K562 (cell line): ENCODE measurements around the gene POLR2L.

Experiments
- CEBPB ChIP-seq: fragments of 450-650 bp; IDR thresholded peaks from 2 replicates; pipeline ENCODE4 v1.6.1; 2016; ENCODE audit warnings: missing genetic modification characterization, missing compliant biosample characterization
- FIP1L1 ChIP-seq: fragments of 200-400 bp; formaldehyde crosslinking; IDR thresholded peaks from 2 replicates; pipeline ENCODE4 v1.6.1; 2018; ENCODE audit warnings: mild to moderate bottlenecking, low read depth, low read length; ENCODE audit not compliant: poor library complexity, severe bottlenecking
- MYC ChIP-seq, 2 experiments: fragments of 250-450 bp in 1 of 2; sonication (Bioruptor Pico) in 1 of 2; IDR thresholded peaks; 2 replicates each; pipeline versions ENCODE4 v1.5.1 to v1.6.1; 2012 to 2021; ENCODE audit warnings: low read depth in 2 of 2, borderline replicate concordance in 1 of 2, improper control_type of control experiment in 1 of 2, low read length in 1 of 2, mild to moderate bottlenecking in 1 of 2, moderate library complexity in 1 of 2
- NCOA4 ChIP-seq: fragments of 450-650 bp; IDR thresholded peaks from 2 replicates; pipeline ENCODE4 v1.6.1; 2018; ENCODE audit warnings: mild to moderate bottlenecking; ENCODE audit not compliant: partially characterized antibody
- NR3C1 ChIP-seq: sonication (generic); formaldehyde crosslinking; IDR thresholded peaks from 2 replicates; pipeline ENCODE4 v1.8.1; 2022; ENCODE audit warnings: missing genetic modification reagents
- SAP30 ChIP-seq: fragments of 200-600 bp; sonication (generic); IDR thresholded peaks from 2 replicates; pipeline ENCODE4 v1.6.1; 2012; ENCODE audit warnings: borderline replicate concordance, low read depth, mild to moderate bottlenecking, moderate library complexity, low read length, control low read depth, inconsistent platforms; ENCODE audit not compliant: insufficient read depth, poor library complexity, severe bottlenecking
- ZNF274 ChIP-seq: IDR thresholded peaks from 2 replicates; pipeline ENCODE4 v1.6.1; 2011; ENCODE audit warnings: low read depth, mild to moderate bottlenecking, low read length, moderate library complexity, borderline replicate concordance
- ZNF707 ChIP-seq: fragments of 250-450 bp; sonication (Bioruptor Pico); conservative IDR thresholded peaks from 2 replicates; pipeline ENCODE4 v1.8.0; 2022; ENCODE audit warnings: inconsistent platforms, mild to moderate bottlenecking, moderate library complexity
- TF ChIP-seq, protein P1 (sequence below): sonication (generic); formaldehyde crosslinking; IDR thresholded peaks from 2 replicates; pipeline ENCODE4 v1.5.0; 2020; ENCODE audit warnings: missing genetic modification reagents
- TF ChIP-seq, protein P2 (sequence below), 3 experiments: IDR thresholded peaks in 2 of 3; conservative IDR thresholded peaks in 1 of 3; 2 replicates each; pipeline ENCODE4 v1.5.1; 2011 to 2012; ENCODE audit warnings: low read length in 3 of 3, mild to moderate bottlenecking in 3 of 3, control low read depth in 2 of 3, improper control_type of control experiment in 1 of 3, inconsistent platforms in 1 of 3, low read depth in 1 of 3, mixed read lengths in 1 of 3, moderate library complexity in 1 of 3; ENCODE audit not compliant: insufficient read depth in 2 of 3

DNA sequence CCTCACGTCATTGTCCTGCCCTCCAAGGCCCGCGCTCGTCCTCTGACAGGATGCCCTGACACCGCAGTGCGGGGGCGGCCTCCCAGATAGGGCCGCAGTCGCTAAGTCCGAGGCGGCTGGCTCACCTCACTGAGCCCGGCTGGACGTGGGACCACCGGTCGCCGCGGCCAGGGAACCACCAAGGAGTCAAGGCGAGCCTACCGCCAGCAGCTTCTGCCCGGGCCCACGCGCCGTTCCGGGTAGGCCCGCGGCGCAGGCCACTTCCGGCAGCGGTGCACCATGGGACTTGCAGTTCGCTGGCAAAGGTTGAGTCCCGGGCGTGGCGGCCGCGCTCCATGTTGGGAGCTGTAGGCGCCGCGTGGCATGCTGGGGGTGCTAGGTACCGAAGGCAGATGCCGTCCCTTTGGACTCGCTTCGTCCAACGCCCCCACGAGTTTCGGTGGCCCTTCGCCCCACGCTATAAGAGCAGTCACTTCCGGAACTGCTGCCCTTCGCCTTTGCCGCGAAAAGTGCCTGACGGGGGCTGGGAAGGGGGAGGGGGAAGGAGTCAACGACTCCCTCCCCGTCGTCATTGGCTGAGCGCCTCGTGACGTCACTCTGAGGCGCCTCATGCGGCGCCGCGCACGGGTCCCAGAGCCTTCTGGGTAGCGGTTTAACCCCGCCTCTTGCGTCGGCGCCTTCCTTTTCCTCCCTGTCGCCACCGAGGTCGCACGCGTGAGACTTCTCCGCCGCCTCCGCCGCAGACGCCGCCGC is 32.9 kb downstream of the POLR2L start, which contains the start of gene RPLP2:
- TF ChIP-seq CEBPB (tag), result no peak
- TF ChIP-seq NR3C1, result peak; percentile 83
- no peak for TF ChIP-seq FIP1L1
- peak; percentile 86 for TF ChIP-seq MYC (IDR thresholded peaks at IDR 0.05; ENCODE audit: low read depth, low read length)
- peak; percentile 97 for TF ChIP-seq MYC (CRISPR knock-in tag; IDR thresholded peaks at IDR 0.05; ENCODE audit: borderline replicate concordance, low read depth)
- TF ChIP-seq NCOA4, result no peak
- TF ChIP-seq SAP30, result peak; percentile 86
- TF ChIP-seq, protein P1, sequence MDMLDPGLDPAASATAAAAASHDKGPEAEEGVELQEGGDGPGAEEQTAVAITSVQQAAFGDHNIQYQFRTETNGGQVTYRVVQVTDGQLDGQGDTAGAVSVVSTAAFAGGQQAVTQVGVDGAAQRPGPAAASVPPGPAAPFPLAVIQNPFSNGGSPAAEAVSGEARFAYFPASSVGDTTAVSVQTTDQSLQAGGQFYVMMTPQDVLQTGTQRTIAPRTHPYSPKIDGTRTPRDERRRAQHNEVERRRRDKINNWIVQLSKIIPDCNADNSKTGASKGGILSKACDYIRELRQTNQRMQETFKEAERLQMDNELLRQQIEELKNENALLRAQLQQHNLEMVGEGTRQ (CRISPR knock-in tag), result no peak
- TF ChIP-seq ZNF707, result no peak
- TF ChIP-seq, protein P2, sequence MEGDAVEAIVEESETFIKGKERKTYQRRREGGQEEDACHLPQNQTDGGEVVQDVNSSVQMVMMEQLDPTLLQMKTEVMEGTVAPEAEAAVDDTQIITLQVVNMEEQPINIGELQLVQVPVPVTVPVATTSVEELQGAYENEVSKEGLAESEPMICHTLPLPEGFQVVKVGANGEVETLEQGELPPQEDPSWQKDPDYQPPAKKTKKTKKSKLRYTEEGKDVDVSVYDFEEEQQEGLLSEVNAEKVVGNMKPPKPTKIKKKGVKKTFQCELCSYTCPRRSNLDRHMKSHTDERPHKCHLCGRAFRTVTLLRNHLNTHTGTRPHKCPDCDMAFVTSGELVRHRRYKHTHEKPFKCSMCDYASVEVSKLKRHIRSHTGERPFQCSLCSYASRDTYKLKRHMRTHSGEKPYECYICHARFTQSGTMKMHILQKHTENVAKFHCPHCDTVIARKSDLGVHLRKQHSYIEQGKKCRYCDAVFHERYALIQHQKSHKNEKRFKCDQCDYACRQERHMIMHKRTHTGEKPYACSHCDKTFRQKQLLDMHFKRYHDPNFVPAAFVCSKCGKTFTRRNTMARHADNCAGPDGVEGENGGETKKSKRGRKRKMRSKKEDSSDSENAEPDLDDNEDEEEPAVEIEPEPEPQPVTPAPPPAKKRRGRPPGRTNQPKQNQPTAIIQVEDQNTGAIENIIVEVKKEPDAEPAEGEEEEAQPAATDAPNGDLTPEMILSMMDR (IDR thresholded peaks at IDR 0.05 in 2 of 3, conservative IDR thresholded peaks at IDR 0.05 in 1 of 3; ENCODE audit: insufficient read depth in 2 of 3, low read depth in 1 of 3, low read length in 3 of 3), result no peak; a peak in 1 of 6 replicates
- no peak for TF ChIP-seq ZNF274
